Right ventricle myocardium inferior (tissue), 1 donor: ENCODE data around the gene POLR2M. TPM values are rescaled to one million over a fixed set of nuclear protein-coding genes. Genes with fewer than 3 reads are reported as not detected.
A peak's percentile ranks its signal among the peaks of the same experiment; 100 is the strongest.

Source experiments
- ATAC-seq: fragments of 200-7000 bp; cut with Tn5 transposase; one replicate; pipeline ENCODE4 v1.9.1; 2020; ENCODE audit warnings: mild to moderate bottlenecking, moderate library complexity
- DNase-seq: peaks from one replicate; pipeline ENCODE4 v3.0.0; 2021; ENCODE audit errors: missing footprints
- intact Hi-C: fragments of 100-400 bp; cut with DNase I; formaldehyde crosslinking; loops from one replicate; pipeline ENCODE4 v1.11.0; 2022
- total RNA-seq: library from RNA; stranded (reverse); fragmentation: NEBNext Ultra II Directional; extraction: Animal tissue kit (Norgen Biotek cat#: 25700); gene quantifications from one replicate; pipeline ENCODE4 v1.2.1, GENCODE V29; 2021
- donor health status: DM: no; HTN: yes; CAD: no; lungs with severe emphysema.

Gene POLR2M
- total RNA-seq, 1 donor from 2014 or later, result 42.6 TPM

- intact Hi-C loops, result loop anchor here (5.0 kb wide), 1 partner anchor 341 kb away; no protein-coding TSS in a partner anchor
- ATAC-seq (peak; percentile 36), DNase-seq (no peak)
Observed at GRCh38 chr15:57731530-57732103, 25.1 kb downstream of the POLR2M start.

GRCh38 chr15:57732526-57733331 lies 26.2 kb downstream of the POLR2M start:
- no peak for ATAC-seq
- intact Hi-C loops, result loop anchor here (5.0 kb wide), 1 partner anchor 340 kb away; no protein-coding TSS in a partner anchor
- DNase-seq, result no peak

- intact Hi-C loops, result loop anchor here (5.0 kb wide), 2 partner anchors 337 to 447 kb away; no protein-coding TSS in a partner anchor
- DNase-seq (no peak), ATAC-seq (no peak)
Observed at GRCh38 chr15:57734860-57735259, 28.3 kb downstream of the POLR2M start.

- no peak for ATAC-seq
- intact Hi-C loops, result loop anchor here (5.0 kb wide), 1 partner anchor 447 kb away; no protein-coding TSS in a partner anchor
- no peak for DNase-seq
Observed at GRCh38 chr15:57735431-57735830, 28.9 kb downstream of the POLR2M start.

GRCh38 chr15:57735891-57736290 lies 29.4 kb downstream of the POLR2M start:
- DNase-seq (no peak), ATAC-seq (no peak)
- intact Hi-C loops, result loop anchor here (5.0 kb wide), 1 partner anchor 446 kb away; no protein-coding TSS in a partner anchor

- intact Hi-C loops, result loop anchor here (5.0 kb wide), 1 partner anchor 446 kb away; no protein-coding TSS in a partner anchor
- ATAC-seq, result no peak
- DNase-seq, result no peak
Observed at GRCh38 chr15:57736591-57736990, 30.1 kb downstream of the POLR2M start.

- no peak for ATAC-seq
- no peak for DNase-seq
- intact Hi-C loops, result loop anchor here (5.0 kb wide), 1 partner anchor 444 kb away; no protein-coding TSS in a partner anchor
Observed at GRCh38 chr15:57738734-57739237, 32.3 kb downstream of the POLR2M start.

GRCh38 chr15:57740048-57740447 lies 33.5 kb downstream of the POLR2M start:
- DNase-seq (no peak), ATAC-seq (no peak)
- intact Hi-C loops, result no loop called here

- ATAC-seq (no peak), DNase-seq (no peak)
- intact Hi-C loops, result no loop called here
Observed at GRCh38 chr15:57741089-57741488, 34.6 kb downstream of the POLR2M start.

- intact Hi-C loops, result no loop called here
- DNase-seq (no peak), ATAC-seq (no peak)
Observed at GRCh38 chr15:57743424-57743823, 36.9 kb downstream of the POLR2M start.

- no peak for ATAC-seq
- intact Hi-C loops, result no loop called here
- no peak for DNase-seq
Observed at GRCh38 chr15:57746786-57747185, 40.3 kb downstream of the POLR2M start.

GRCh38 chr15:57747206-57747896 lies 40.8 kb downstream of the POLR2M start:
- no peak for DNase-seq
- intact Hi-C loops, result no loop called here
- ATAC-seq, result no peak

- no peak for DNase-seq
- intact Hi-C loops, result loop anchor here (1.0 to 2.0 kb wide), 2 partner anchors 109 to 320 kb away; no protein-coding TSS in a partner anchor
- peak; percentile 56 for ATAC-seq
Observed at GRCh38 chr15:57751177-57751800, 44.8 kb downstream of the POLR2M start.

- ATAC-seq, result peak; percentile 88
- peak; percentile 81 for DNase-seq
- intact Hi-C loops, result no loop called here
Observed at GRCh38 chr15:57752436-57752835, 45.9 kb downstream of the POLR2M start.

GRCh38 chr15:57752840-57753239 lies 46.3 kb downstream of the POLR2M start:
- no peak for ATAC-seq
- intact Hi-C loops, result no loop called here

GRCh38 chr15:57756466-57756865 lies 50.0 kb downstream of the POLR2M start:
- intact Hi-C loops, result no loop called here
- no peak for DNase-seq
- no peak for ATAC-seq

More at GRCh38 chr15:57752840-57753239, 46.3 kb downstream of the POLR2M start:
- no peak for DNase-seq

GRCh38 chr15:57758560-57758959 lies 52.0 kb downstream of the POLR2M start:
- no peak for ATAC-seq
- no peak for DNase-seq
- intact Hi-C loops, result no loop called here

- ATAC-seq, result no peak
- intact Hi-C loops, result no loop called here
- no peak for DNase-seq
Observed at GRCh38 chr15:57761562-57761961, 55.0 kb downstream of the POLR2M start.

- intact Hi-C loops, result no loop called here
- DNase-seq (no peak), ATAC-seq (no peak)
Observed at GRCh38 chr15:57762302-57762701, 55.8 kb downstream of the POLR2M start.
